Skin of body (tissue), 2 donors: ENCODE measurements around the gene BANK1. TPM values are rescaled to one million over a fixed set of nuclear protein-coding genes. Genes with fewer than 3 reads are reported as not detected.

ENCODE experiments used
- DNase-seq: peaks from one replicate; lab custom pipeline; 2025; lab: John Stamatoyannopoulos, UW
- total RNA-seq: library from RNA; depleted of rRNA; stranded (reverse); fragments of >200 nt; gene quantifications from one replicate; pipeline ENCODE4 v1.2.3, GENCODE V29; 2014

BANK1 gene
- total RNA-seq, 1 donor from 2014 or later, result 1.8 TPM

DNA sequence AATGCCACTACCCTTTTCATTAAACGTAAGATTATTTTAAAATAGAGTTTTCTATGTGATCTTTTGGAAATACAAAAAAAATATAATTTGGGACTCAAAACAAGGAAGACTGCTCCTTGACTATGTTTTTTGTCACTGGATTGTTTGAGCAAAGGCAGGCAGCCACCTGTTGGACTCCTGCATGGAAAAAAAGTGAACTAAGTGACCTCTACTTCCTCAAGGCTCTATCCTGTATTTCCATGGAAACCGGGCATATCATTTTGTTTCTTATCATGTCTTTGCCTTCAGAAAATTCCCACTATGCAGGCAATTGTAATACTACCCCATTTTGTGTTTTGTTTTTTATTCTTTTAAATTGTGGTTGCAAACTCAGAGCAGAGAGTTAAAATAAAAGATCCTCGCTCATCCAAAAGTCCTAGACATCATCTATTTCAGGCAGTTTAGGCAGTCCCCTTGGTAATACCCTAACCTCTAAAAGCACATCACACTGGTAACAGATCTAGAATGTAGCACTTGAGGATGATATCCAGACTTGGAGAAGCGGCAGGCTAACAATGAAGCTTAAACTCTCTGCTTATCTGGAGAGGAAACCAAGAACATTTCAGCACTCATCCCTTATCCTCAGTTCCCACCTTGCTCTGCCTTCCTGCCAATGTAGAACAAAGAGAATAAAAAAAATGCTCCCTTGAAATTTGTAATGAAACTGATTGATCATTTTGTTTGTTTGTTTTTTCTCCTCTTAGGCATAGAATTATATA, 165.7 kb downstream of the BANK1 start:
- no peak for DNase-seq

DNA sequence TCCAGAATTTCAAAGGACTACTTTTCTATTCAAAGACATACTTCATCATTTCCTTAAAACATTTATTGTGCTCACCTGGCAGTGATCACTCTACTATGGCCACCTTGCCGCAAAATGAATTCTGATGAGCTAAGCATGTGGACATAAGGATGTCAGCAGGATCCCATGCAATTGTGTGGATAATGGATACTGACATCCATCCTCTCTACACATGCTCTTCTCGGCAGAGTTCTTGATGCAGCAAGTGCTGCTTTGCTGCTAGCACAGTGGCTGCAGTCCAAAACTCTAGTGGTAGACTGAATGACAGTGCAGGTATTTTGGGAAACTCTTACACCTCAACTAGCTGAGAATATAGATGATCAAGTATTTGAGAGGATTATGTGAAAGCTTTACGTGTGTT, 168.0 kb downstream of the BANK1 start:
- DNase-seq, result no peak

DNA sequence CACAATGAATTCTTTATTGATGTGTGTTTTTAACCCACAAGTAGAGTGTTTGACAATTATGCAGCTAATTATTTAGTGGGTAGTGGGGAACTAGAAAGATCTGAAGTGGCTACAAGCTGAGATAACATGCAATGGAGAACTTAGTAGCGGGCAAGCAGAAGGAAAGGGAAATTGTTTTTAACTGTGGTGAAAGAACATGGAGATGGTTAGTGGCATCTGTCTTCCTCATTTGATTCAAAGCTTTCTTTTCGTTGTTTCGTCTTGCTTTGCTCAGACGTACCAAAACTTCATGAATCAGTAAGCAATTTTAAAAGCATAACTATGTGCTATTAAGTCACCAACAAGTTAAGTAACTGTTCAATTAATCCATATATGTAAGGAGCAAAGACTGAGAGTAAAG, 169.9 kb downstream of the BANK1 start:
- no peak for DNase-seq

DNA sequence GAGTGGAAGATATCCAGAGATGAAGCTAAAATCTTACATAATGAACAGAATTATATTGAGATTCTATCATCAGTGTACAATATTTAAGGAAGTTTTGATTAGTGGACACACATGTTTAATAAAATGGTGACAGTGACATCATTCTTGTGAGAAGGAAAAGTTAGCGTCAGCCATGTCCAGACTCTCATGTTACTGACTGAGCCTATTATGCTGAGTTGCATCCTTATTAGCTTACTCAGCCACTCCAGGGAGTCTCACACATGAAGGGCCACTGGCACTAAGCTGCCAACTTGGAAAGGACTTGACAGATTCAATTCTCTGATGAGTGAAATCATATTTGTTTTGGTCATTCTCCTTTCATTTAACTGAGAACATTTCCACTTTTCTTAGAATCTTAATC, 170.6 kb downstream of the BANK1 start:
- DNase-seq, result no peak

DNA sequence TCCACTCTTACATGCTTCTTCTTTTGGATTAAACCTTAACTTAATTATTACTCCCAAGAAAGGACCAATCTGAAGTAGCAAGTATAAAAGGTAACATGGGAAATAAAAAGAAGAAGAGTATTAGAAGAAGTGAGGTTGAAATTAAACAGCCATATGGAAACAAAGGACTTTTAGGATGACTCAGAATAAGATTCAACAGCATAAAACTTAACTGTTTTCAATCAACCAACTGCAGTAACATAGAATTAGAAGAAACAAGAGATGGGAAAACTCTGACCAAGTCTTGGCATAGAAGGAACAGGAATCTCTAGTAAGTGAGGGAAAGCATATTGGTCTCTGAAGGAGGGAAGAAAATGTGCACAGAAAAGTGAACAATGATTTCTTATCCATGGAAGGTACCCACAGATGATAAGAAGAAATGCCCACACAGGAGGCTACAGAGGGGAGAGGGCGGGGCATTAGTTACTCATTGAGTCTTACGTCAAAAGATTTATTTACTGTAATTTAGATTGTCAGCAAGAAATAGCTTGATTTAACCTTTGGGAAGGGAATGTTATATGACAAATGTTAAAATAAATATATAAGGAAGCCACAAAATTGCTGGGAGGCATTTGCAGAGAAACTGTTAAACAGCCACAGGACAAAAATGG, 177.3 kb downstream of the BANK1 start:
- DNase-seq, result no peak

DNA sequence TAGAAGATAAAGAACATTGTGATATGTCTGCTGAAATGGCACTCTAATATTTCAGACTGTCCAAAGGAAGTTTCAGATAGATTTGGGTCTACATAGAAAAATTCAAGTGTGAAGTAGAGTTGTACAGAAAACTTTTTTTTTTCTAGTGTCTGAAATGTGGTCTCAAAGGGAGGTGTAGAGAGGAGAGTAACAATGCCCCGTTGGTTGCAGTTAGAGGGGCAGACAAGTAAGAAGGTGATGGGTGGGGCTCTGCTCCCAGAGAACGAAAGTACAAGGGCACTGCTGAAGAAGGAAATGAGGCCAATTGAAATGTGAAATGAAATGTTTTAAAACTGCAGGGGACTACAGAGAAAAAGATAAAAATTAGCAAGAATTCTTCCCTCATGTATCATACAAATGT, 177.8 kb downstream of the BANK1 start:
- DNase-seq, result no peak

DNA sequence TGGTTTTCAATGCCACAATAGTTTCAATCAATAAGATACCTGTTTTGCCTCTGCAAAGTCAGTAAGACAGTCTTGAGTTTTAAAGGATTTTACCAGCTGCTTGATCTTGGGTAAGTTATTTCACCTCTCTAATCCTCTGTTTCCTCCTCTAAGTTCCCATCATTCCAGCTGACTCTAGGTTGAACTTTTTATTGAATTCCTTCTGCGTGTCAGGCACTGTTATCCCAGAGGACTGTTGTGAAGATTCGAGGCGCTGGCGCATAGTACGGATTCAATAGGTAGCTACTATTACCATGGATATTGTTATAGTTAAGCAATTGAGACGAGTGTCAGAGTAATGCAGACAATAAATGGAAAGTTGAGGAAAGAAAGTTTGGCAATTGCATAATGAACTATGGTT, 179.4 kb downstream of the BANK1 start:
- no peak for DNase-seq

DNA sequence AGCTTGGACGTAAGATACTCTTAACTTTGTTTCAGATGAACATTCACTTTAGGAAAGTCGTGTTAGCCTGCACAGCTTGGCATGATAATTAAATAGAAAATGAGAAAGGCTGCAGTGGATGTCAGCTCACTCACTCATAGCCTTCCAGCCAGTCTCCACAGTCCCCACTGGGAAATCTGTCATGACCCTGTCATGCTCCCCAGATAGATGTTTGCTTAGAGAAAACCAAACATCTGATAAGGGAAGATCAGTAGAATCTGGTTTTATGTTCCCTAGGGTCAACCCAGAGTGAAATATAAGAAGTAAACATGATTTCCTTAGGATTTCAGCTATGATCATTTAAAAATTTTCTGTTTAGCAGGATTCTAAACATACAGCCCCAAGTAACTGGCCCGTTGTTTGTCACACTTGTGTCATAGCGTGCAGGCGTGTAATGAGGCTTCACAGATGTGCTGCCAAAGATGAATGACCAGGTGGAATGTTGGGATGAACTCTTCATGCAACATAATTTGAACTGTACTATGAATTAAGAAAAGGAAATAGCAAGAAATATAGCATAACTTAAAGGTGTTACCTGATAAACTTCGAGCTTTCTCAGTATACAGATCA, 180.1 kb downstream of the BANK1 start:
- DNase-seq, result no peak

DNA sequence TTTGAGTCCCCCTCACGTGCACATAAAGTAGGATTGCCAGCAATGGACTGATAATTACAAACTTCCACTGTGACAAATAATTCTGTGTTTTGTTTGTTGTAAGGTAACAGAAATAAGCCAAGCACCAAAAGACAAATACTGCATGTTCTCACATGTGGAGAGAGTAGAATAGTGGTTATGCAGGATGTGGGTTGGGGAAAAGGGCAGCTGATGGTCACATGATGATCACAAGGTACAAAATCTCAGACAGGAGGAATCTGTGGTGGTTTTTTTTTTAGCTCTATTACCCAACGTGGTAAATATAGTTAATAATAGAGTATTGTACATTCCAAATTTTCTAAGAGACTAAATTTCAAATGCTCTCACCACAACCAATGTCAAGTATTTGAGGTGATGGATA, 182.3 kb downstream of the BANK1 start:
- DNase-seq, result no peak

DNA sequence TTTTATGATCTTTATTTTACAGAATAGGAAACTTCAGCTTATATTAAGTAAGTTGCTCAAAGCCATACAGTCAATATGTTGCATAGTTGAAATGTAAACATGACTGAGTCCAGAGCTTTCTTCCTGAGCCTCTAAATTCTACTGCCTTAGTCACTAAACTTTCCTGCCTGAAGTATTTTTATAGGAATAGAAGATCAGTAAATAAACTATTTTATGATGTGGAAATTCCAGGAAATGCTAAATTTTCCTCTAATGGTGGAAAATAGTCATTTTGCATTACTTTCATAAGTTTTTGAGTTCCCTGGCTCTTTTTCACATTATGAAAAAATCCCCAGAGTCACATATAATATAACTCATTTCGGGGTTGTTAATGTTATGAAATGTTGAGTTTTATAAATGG, 182.8 kb downstream of the BANK1 start:
- peak; percentile 32 for DNase-seq

DNA sequence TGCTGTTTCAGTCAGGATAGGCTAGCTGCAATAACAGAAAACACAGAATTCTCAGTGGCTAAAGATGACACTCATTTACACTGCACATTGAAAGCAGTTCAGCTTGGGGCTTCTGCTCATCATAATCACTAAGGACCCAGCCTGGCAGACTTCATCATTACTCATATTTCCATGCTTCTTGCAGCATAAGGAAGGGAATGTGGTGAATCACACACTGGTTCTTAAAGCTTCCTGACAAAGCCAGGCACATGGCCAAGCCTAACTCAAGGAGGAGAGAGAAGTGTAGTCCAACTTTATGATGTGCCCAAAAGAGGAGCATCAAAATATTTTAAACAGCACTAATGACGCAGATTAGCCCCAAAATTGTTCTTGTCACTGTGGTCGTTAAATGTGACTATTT, 186.5 kb downstream of the BANK1 start:
- peak; percentile 70 for DNase-seq

DNA sequence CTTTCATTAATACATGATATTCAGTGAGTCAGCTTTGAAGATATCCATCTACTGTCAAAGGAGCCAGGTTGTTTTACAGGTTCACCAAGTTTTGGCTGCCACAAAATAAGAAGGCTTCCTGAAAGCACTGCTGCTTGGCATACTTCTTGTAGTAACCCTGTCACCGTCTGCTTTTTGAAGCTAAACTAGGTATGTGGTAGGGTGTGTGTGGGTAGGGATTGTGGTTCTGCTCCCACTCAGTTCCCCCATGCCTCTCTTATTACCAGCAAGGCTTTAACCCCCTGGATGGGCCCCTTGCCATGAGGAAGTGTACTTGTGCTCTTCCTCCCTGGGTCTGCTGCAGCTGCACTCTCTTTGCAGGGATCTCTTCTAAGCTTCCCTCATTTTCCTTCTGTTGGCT, 191.2 kb downstream of the BANK1 start:
- no peak for DNase-seq

DNA sequence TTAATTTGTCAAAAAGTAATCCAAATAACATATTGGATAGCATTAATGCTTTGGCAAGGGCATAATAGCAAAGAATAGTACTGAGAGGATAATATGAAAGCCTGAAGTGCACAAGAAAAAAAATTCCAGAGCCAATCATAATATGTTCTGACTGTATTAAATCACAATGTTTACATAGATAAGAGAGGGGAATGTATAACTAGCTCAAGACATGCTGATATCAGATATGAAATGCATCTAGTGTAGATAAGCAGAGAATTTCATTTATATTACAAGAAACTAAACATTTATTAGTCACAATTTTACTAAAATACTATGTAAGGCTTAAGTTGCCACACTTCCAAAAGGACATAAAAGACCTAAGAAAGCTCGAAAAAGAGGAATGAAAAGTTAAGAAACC, 193.3 kb downstream of the BANK1 start:
- DNase-seq, result no peak

DNA sequence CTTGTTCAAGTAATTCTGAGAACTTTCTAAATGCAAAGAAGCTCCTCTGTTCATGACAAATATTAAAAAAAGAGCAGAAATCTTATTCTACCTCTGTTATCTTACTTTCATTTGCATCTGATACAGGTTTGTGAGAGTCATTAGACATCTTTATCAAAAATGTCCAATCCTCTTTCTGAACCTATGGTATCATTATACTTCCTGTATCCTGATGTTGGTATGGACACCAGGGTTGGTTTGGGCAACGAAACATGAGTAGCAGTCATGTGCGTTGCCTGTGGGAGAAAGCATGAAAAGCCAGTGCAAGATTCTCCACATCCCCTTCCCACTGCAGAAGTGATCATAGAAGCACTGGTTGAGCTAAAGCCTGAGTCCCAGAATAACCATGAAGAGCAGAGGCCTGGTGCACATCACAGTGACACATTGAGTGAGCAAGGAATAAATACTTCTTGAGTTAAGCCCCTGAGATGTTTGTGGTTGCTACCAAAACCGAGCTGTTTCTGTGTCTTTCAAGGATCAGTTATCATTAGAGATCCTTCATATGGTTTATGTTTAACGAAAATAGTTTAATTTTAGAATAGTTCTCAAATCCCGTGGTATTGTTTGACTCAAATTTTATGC, 197.2 kb downstream of the BANK1 start:
- no peak for DNase-seq

DNA sequence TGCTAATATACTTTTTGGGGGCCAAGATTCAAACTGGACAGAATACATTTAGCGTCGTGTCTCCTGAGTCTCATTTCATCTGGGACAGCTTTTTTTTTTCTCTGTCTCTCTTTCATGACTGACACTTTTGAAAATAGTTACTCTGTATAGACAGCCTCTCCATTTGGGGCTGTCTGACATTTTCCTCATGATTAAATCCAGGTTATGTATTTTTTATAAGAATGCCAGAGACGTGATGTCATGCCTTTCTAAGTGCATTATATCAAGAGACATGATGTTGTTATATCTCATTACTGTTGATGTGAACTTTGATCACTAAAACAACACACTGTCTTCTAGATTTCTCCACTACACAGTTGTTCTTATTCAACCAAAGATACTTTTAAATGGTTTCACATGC, 199.0 kb downstream of the BANK1 start:
- DNase-seq, result no peak

DNA sequence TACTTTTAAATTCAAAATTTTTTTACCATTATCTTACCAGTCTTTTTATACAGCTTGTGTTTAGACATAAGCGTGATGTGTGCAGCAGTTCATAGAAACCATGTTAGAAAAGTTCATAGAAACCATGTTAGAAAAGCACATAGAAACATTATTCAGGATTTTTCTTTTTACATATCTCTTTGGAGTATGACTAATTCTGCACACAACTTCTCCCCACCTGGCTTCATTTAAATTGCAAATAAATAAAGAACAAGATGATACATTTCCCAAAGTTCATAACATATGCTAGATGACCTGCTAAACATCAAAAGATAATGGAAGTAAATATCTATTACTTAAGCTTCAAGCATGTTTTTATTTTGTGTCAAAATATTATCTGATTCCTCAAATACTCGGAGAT, 201.9 kb downstream of the BANK1 start:
- DNase-seq, result no peak

DNA sequence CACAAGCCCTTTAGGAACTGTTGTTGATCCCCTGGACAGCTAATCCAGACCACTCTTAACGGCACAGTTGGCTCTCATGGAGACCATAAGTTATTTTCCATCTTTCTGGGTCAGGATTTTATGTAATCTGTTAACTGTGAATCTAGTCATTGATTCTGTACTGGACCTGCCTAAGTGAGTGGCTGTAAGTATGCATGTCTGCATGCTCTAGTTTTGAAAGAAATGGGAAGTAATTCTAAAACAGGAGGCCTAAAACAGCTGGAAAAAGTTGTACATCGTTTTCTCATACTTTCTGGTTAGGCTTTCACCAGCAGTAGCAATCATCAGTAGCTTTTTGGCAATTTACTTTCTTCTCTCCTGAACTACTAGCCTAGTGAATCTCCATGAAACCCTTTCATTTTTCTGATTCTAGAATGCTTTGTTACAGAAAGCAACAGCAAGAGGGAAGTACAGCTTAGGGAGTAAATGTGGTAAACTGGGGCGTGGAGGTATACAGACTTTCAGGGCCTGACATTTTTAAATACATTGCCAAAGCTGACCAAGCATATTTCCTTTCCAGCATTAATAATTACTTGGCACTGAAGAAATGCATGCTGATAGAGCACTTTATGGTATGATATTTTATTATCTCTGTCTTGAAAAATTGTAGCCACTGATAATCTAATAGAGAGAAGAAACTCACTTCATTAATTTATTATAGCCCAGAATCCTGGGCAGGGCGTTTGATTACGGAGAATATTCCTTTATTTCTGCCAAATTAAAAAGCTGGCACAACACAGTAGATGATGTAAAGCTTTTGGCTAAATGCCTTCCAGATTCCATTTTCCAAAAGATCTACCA, 202.7 kb downstream of the BANK1 start:
- DNase-seq, result peak; percentile 42

DNA sequence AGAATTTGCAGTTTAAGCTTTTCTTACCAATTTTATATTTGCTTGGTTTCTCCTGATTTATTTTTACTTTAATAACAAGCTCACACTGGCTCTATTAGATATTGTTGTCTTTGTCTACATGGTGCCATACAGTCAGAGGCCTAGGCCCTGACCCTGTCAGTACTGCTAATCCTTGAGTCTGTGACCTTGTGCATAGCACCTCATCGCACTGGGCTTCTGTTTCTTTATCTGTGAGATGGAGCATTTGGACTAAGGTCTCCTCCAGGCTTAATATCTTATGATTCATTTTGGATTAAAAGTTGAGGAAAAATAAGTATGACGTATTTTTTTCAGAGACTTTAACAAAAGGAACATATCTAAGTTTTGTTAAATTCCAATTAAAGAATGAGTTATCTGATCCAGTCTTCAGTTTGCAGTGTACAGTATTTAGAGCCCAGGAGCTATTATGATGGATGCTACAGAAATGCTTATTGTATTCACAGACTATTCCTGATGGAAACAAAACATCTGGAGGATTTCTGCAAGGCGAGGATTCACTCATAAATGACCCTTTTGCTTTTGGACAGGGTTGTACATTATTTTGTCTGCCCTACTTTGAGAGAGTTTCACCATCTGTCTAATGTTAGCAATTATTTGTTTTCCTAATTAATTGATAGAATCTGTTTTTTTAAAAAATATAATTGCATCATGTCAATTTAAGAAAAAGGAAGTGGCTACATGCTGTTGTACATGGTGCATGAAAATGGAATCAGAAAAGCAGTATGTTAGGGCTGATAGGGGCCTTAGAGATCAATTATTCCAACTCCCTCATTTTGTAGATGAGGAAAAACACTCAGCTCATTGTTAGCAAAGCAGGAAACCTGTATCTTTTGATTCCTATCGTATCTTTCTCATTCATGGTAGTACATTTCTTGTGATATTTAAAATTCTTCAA, 203.6 kb downstream of the BANK1 start:
- peak; percentile 28 for DNase-seq

DNA sequence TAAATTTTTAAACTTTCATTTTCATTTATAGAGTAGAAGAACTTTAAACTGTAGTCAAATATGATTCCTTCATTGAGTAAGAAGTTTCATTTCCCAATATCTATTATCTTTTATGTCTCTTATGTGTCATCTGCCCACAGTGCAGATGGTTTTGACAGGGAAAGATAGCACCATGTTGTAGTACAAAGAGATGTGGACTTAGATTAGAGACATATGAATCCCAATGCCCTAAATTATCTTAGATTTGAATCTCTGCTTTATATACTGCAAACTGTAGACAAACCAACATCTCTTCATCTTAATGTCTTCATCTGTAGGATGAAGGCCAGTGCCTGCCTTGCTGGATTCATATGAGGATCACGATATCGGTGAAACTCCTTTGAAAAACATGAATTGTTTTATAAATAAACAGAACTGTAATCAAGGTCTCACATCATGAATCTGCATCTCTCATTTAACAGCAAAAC, 217.5 kb downstream of the BANK1 start:
- DNase-seq, result no peak

DNA sequence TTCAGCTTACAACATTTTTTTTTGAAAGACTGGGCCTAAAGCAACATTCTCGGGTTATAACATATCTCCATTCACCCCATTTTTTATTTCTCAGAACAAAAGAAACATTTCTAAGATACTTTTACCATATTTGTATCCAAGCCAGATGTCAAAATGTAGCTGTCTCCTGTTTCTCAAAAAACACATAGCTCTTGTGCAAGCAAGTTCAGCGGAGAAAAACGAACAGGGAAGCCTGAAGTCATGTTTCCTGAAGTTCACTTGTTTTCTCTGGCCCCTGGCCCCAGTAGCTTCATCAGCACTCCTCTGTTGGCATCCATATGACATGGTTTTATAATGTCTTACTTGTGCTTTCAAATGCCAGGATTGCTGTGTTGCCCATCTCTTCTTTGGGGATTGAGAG, 218.2 kb downstream of the BANK1 start:
- no peak for DNase-seq
